Panc1 (cell line): ENCODE measurements around the gene KCNQ1. TPM values are rescaled to one million over a fixed set of nuclear protein-coding genes. Genes with fewer than 3 reads are reported as not detected.

Experiments
- ATAC-seq: fragments of 200-7000 bp; cut with Tn5 transposase; 2 replicates; pipeline ENCODE4 v1.9.1; 2020; ENCODE audit warnings: mild to moderate bottlenecking, moderate library complexity
- BruUV-seq: library from RNA; stranded (reverse); fragments of 400-500 nt; replicated peaks from 2 replicates; lab custom pipeline; 2021; lab: Mats Ljungman, UMichigan
- CTCF ChIA-PET: fragments of 300-600 bp; sonication (Branson Sonifier 250); formaldehyde crosslinking; loops from one replicate; lab custom pipeline; 2022; ENCODE audit warnings: antibody characterized with exemption; lab: Charles Lee
- POLR2A ChIA-PET: fragments of 300-600 bp; sonication (Branson Sonifier 250); formaldehyde crosslinking; loops from one replicate; lab custom pipeline; 2022; ENCODE audit warnings: antibody characterized with exemption; lab: Charles Lee
- DNase-seq: peaks from one replicate; pipeline ENCODE4 v3.0.0-alpha.2; 2010; ENCODE audit warnings: low read depth, low spot score
- H3K27ac ChIP-seq: 2 replicates; pipeline ENCODE4 v1.5.1; 2011; ENCODE audit warnings: mild to moderate bottlenecking, low read length, inconsistent platforms
- H3K27me3 ChIP-seq: fragments of 200-500 bp; sonication (Bioruptor generic); 2 replicates; pipeline ENCODE4 v1.6.0; 2014; ENCODE audit warnings: low read length, inconsistent platforms; ENCODE audit not compliant: control insufficient read depth, insufficient read depth
- H3K36me3 ChIP-seq: fragments of 200-500 bp; sonication (Bioruptor generic); 2 replicates; pipeline ENCODE4 v1.5.1; 2014; ENCODE audit warnings: inconsistent platforms, mild to moderate bottlenecking, low read length, moderate library complexity; ENCODE audit not compliant: control insufficient read depth, insufficient read depth
- H3K4me1 ChIP-seq: 2 replicates; pipeline ENCODE4 v1.5.1; 2011; ENCODE audit warnings: inconsistent platforms, mild to moderate bottlenecking, low read length, moderate library complexity; ENCODE audit not compliant: control insufficient read depth, insufficient read depth
- H3K4me3 ChIP-seq, 2 experiments: 2 replicates each; pipeline ENCODE4 v1.5.1; 2011 to 2012; ENCODE audit warnings: low read depth in 2 of 2, low read length in 2 of 2, mild to moderate bottlenecking in 2 of 2, inconsistent platforms in 1 of 2, moderate library complexity in 1 of 2
- H3K9me3 ChIP-seq: fragments of 200-500 bp; sonication (Bioruptor generic); 2 replicates; pipeline ENCODE4 v1.5.1; 2014; ENCODE audit warnings: low read depth, mild to moderate bottlenecking, inconsistent platforms, low read length, moderate library complexity; ENCODE audit not compliant: control insufficient read depth, insufficient read depth
- CTCF ChIP-seq: fragments of 450-650 bp; IDR thresholded peaks from 2 replicates; pipeline ENCODE4 v1.5.1; 2017; ENCODE audit warnings: mild to moderate bottlenecking
- POLR2AphosphoS5 ChIP-seq: IDR thresholded peaks from 2 replicates; pipeline ENCODE4 v1.6.1; 2012; ENCODE audit warnings: mild to moderate bottlenecking, low read depth, low read length, moderate library complexity
- REST ChIP-seq, 2 experiments: IDR thresholded peaks; 2 replicates each; pipeline ENCODE4 v1.6.1; 2011 to 2012; ENCODE audit warnings: low read depth in 2 of 2, control low read depth in 1 of 2, low read length in 1 of 2, mild to moderate bottlenecking in 1 of 2, moderate library complexity in 1 of 2; ENCODE audit not compliant: insufficient read depth in 1 of 2
- TCF7L2 ChIP-seq: IDR thresholded peaks from 2 replicates; pipeline ENCODE4 v1.6.1; 2011; ENCODE audit warnings: mild to moderate bottlenecking, low read depth, low read length, inconsistent platforms
- in situ Hi-C: cut with HindIII; loops from 2 replicates; pipeline ENCODE4 v1.10.0; 2016; ENCODE audit warnings: low sequenced_read_pairs, low pct_unique_long_range_greater_than_20kb
- intact Hi-C: fragments of 100-400 bp; cut with micrococcal nuclease; formaldehyde crosslinking; loops from one replicate; pipeline ENCODE4 v1.10.0; 2022; ENCODE audit not compliant: unreplicated experiment
- total RNA-seq: library from RNA; stranded (reverse); gene quantifications from one replicate; pipeline ENCODE4 v1.2.1, GENCODE V29; 2021; ENCODE audit not compliant: unreplicated experiment

Gene KCNQ1
- total RNA-seq, 1 experiment from 2014 or later, result 1.0 TPM

GRCh38 chr11:2716376-2717095 is 271.7 kb downstream of the KCNQ1 start:
- H3K27me3 ChIP-seq, result no peaks in the 10 kb centered on the region
- POLR2A ChIA-PET, result interaction anchor here (0.5 kb wide), 1 partner anchor 21 kb away, joined by 4 read pairs; no protein-coding TSS in a partner anchor
- intact Hi-C loops, result no loop called here

More at GRCh38 chr11:2716376-2717095, 271.7 kb downstream of the KCNQ1 start:
- Histone ChIP-seq H3K9me3 (no peaks in the 10 kb centered on the region), H3K4me3 (no peak overlapping the region), H3K36me3 (no peaks in the 10 kb centered on the region), H3K4me1 (no peaks in the 10 kb centered on the region), H3K27ac (no peak overlapping the region)
- no peak for DNase-seq
- CTCF ChIA-PET, result no interaction called here
- TF ChIP-seq REST (IDR thresholded peaks at IDR 0.05; ENCODE audit: insufficient read depth in 1 of 2, low read depth in 2 of 2, low read length in 1 of 2) (no peak), POLR2AphosphoS5 (no peak), TCF7L2 (no peak), CTCF (no peak)
- BruUV-seq, result no TSS peak
- in situ Hi-C loops, result no loop called here
- ATAC-seq, result no peak; the same call in 1 of the 2 replicates
